ENCODE results near the gene ZNF274.

The ZNF274 gene

DNA sequence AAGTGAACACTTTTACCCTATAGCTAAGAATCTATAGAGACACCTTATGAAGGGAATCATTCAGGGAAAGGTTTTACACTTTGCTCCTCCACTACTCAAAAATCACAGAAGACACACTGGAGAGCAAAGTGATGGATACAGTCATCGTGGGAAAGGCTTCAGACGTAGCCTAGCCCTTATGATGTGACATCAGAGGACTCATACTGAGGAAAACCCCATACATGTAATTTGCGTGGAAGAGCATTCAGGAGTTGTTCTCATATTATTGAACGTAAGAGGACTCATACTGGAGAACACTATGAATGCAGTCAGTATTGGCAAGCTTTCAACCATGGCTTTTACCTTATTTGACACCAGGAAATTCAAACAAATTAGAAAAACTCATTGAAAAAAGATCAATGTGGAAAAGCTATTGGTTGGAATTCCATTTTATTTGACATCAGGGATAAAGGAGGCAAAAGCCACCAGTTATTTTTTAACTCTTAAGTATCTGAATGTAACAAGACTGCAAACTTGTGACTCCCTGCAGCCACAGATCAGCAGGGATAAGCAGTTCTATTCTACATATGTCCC is 16.1 kb upstream of the ZNF274 start:
- Histone ChIP-seq H3K36me3 (ENCODE audit: insufficient read depth, low read length) (no peaks in the 10 kb centered on the region), H3K27me3 (ENCODE audit: control insufficient read depth, insufficient read depth, low read length) (no peaks in the 10 kb centered on the region), H3K9ac (ENCODE audit: low read depth, low read length) (no peak overlapping the region), H3K4me3 (ENCODE audit: low read length) (no peak overlapping the region), H3K4me1 (ENCODE audit: control insufficient read depth, insufficient read depth, low read length) (no peaks in the 10 kb centered on the region), H3K4me2 (ENCODE audit: low read length) (no peak overlapping the region), H3K9me3 (replicated peaks; ENCODE audit: low read length) (peaks cover 24% of the 10 kb centered on the region)

- Histone ChIP-seq H3K9me3 (replicated peaks; ENCODE audit: low read length) (peaks cover 30% of the 10 kb centered on the region), H3K4me2 (ENCODE audit: low read length) (no peak overlapping the region)
These were observed 12.0 kb upstream of the ZNF274 start for GRCh38 chr19:58170860-58171259.

DNA sequence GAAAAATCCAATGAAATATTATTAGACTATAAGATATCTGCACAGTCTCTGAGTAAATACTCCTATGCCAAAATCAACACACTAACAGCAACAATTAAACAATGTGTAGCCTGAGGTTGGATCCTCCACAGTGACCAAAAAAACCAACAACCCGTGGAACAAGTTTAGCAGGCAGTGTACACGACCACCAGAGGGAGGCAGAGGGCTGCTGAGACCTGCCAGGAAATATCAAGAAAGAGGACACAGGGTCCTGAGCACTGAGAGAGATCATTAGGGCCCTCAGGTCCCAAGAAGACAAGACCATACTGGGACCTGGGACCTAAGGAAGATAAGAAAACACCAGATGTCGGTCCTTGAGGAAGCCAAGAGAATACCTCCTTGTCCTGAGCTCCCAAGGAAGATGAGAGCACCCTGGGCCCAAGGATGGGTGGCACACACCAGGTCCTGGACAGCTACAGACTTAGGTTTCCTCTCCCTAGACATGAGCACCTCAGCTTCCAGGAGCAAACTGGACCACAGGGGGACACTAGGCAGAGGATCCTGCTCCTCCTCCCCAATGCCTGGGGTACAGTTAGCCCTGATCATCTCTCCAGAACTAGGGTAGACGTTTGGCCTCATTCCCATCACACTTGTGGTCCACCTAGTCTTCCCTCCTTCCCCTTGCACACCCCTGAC is 822 bp upstream of the ZNF274 start:
- H3K4me2 ChIP-seq (ENCODE audit: low read length): peak overlapping the region; percentile 89
- H3K4me3 ChIP-seq (ENCODE audit: low read length): peak overlapping the region; percentile 91
- H3K9ac ChIP-seq (ENCODE audit: low read depth, low read length): no peak overlapping the region
- no peaks in the 10 kb centered on the region for H3K27me3 ChIP-seq (ENCODE audit: control insufficient read depth, insufficient read depth, low read length)
- peaks cover 49% of the 10 kb centered on the region for H3K9me3 ChIP-seq (replicated peaks; ENCODE audit: low read length)
- H3K36me3 ChIP-seq (ENCODE audit: insufficient read depth, low read length): peaks cover 34% of the 10 kb centered on the region
- peaks cover 5% of the 10 kb centered on the region for H3K4me1 ChIP-seq (ENCODE audit: control insufficient read depth, insufficient read depth, low read length)

More at GRCh38 chr19:58170860-58171259, 12.0 kb upstream of the ZNF274 start:
- Histone ChIP-seq H3K9ac (ENCODE audit: low read depth, low read length) (no peak overlapping the region), H3K4me3 (ENCODE audit: low read length) (no peak overlapping the region), H3K4me1 (ENCODE audit: control insufficient read depth, insufficient read depth, low read length) (no peaks in the 10 kb centered on the region), H3K27me3 (ENCODE audit: control insufficient read depth, insufficient read depth, low read length) (no peaks in the 10 kb centered on the region), H3K36me3 (ENCODE audit: insufficient read depth, low read length) (no peaks in the 10 kb centered on the region)

DNA sequence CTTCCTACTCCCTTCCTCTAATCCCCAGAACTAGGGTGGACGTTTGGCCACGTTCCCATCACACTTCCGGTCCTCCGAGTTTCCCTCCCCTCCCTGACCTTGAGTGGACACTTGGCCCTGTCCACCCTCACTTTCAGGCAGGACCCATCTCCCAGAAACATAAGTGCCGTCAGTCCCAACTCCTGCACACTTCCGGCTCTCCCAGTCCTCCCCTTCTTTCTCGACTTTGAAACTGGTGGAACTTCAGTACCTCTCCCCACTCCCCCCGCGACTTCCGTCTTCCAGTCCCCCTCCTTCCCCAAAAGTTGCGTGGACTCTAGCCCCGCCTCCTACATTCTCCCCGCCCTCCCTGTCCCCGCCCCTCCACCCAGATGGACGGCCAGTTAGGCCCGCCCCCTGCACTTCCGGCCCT is 278 bp upstream of the ZNF274 start:
- Histone ChIP-seq H3K9ac (ENCODE audit: low read depth, low read length) (peak overlapping the region; percentile 95), H3K9me3 (replicated peaks; ENCODE audit: low read length) (peaks cover 50% of the 10 kb centered on the region), H3K4me3 (ENCODE audit: low read length) (peak overlapping the region; percentile 91)

DNA sequence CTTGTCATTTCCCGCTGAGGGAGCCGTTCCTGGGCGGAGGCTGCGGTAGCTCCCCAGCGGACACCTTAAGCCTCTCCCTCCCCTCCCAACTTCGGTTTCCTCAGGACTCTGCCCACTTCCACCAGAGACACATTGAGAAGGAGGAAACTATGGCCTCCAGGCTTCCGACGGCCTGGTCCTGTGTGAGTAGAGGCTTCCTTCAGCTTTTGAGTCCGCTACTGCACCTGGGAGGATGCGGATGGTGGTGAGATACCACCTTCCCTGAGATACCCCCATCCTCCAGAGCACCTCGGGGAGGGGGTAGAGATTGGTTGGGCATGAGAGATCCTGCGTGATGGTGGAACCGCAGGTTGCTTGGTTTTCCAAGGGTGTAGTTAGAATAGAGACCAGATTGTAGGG is 955 bp downstream of the ZNF274 start:
- H3K4me1 ChIP-seq (ENCODE audit: control insufficient read depth, insufficient read depth, low read length): peaks cover 5% of the 10 kb centered on the region
- H3K4me2 ChIP-seq (ENCODE audit: low read length): peak overlapping the region; percentile 89
- peak overlapping the region; percentile 95 for H3K9ac ChIP-seq (ENCODE audit: low read depth, low read length)
- H3K4me3 ChIP-seq (ENCODE audit: low read length): peak overlapping the region; percentile 91
- no peaks in the 10 kb centered on the region for H3K27me3 ChIP-seq (ENCODE audit: control insufficient read depth, insufficient read depth, low read length)
- H3K9me3 ChIP-seq (replicated peaks; ENCODE audit: low read length): peaks cover 50% of the 10 kb centered on the region
- H3K36me3 ChIP-seq (ENCODE audit: insufficient read depth, low read length): peaks cover 38% of the 10 kb centered on the region

More for the DNA sequence above, 278 bp upstream of the ZNF274 start:
- peak overlapping the region; percentile 89 for H3K4me2 ChIP-seq (ENCODE audit: low read length)
- peaks cover 5% of the 10 kb centered on the region for H3K4me1 ChIP-seq (ENCODE audit: control insufficient read depth, insufficient read depth, low read length)
- H3K27me3 ChIP-seq (ENCODE audit: control insufficient read depth, insufficient read depth, low read length): no peaks in the 10 kb centered on the region
- peaks cover 40% of the 10 kb centered on the region for H3K36me3 ChIP-seq (ENCODE audit: insufficient read depth, low read length)

DNA sequence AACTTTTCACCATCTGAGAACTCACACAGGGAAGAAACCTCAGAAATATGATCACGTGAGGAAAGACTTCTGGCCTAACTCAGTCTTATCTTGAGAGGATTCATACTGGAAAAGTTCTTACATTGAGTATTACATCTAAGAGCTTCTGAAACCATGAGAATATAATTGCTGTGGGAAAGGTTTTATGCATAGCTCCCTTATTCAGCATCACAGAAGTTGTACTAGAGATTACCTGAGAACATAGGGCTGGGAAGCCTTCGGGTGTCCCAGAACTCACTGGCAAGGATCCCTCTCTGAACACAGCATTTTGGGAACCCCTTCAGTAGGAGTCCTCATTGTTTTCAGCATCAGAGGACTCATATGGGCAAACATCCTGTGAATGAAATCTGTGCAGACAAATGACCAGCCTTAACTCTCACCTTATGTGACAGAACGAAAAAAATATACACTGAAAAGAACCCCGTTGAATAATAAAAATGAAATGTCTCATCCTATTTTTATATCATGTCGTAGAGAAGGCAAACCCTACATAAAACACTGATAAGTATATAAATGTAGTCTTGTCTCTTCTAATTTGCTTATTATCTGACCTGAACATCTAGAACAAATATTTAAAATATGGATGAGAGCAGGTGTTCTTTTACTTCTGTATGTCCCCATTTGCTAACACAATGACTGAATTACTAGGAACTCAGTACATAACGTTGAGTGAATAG is 14.2 kb downstream of the ZNF274 start:
- peaks cover 81% of the 10 kb centered on the region for H3K9me3 ChIP-seq (replicated peaks; ENCODE audit: low read length)
- peaks cover 90% of the 10 kb centered on the region for H3K36me3 ChIP-seq (ENCODE audit: insufficient read depth, low read length)
- no peaks in the 10 kb centered on the region for H3K27me3 ChIP-seq (ENCODE audit: control insufficient read depth, insufficient read depth, low read length)
- no peaks in the 10 kb centered on the region for H3K4me1 ChIP-seq (ENCODE audit: control insufficient read depth, insufficient read depth, low read length)
- H3K4me2 ChIP-seq (ENCODE audit: low read length): no peak overlapping the region
- no peak overlapping the region for H3K4me3 ChIP-seq (ENCODE audit: low read length)
- H3K9ac ChIP-seq (ENCODE audit: low read depth, low read length): no peak overlapping the region

DNA sequence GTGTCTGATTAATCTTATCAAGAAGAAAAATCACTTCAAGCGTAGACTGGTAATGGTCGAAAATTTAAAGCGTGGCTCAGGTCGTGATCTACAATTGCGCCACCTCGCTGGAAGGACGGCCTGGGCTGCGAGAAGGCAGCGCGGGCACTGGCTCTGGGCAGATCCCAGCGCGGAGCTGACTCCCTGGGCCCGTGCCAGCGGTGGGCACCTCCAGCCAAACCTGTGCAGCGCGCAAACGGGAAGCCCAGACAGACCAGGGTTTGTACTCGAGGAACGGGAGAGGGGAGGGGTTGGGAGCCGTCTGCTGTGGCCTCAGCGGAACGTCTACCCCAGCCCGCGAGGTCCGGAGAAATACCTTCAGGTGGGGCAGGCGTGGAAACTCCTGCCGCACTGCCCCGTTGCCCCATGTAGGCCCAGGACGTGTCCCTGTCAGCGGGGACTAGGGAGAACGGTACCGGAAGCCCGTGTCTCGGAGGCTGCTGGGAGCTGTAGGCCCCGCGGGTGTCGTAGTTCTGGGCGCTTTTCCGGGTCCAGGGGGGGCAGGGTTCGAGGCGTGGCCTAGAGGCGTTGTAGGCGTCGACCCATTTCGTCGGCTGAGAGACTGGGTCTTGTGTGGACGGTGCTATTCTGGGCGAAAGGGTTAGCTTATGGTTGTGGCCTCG is 21.1 kb downstream of the ZNF274 start:
- Histone ChIP-seq H3K9me3 (replicated peaks; ENCODE audit: low read length) (peaks cover 94% of the 10 kb centered on the region), H3K4me2 (ENCODE audit: low read length) (no peak overlapping the region), H3K9ac (ENCODE audit: low read depth, low read length) (no peak overlapping the region), H3K36me3 (ENCODE audit: insufficient read depth, low read length) (peaks cover 88% of the 10 kb centered on the region), H3K27me3 (ENCODE audit: control insufficient read depth, insufficient read depth, low read length) (no peaks in the 10 kb centered on the region), H3K4me1 (ENCODE audit: control insufficient read depth, insufficient read depth, low read length) (no peaks in the 10 kb centered on the region), H3K4me3 (ENCODE audit: low read length) (no peak overlapping the region)

- Histone ChIP-seq H3K9ac (ENCODE audit: low read depth, low read length) (no peak overlapping the region), H3K4me2 (ENCODE audit: low read length) (no peak overlapping the region), H3K27me3 (ENCODE audit: control insufficient read depth, insufficient read depth, low read length) (no peaks in the 10 kb centered on the region), H3K4me3 (ENCODE audit: low read length) (no peak overlapping the region), H3K4me1 (ENCODE audit: control insufficient read depth, insufficient read depth, low read length) (no peaks in the 10 kb centered on the region), H3K9me3 (replicated peaks; ENCODE audit: low read length) (peaks cover 94% of the 10 kb centered on the region), H3K36me3 (ENCODE audit: insufficient read depth, low read length) (peaks cover 88% of the 10 kb centered on the region)
These were observed 21.7 kb downstream of the ZNF274 start for GRCh38 chr19:58204566-58204965.

- Histone ChIP-seq H3K4me3 (ENCODE audit: low read length) (no peak overlapping the region), H3K27me3 (ENCODE audit: control insufficient read depth, insufficient read depth, low read length) (no peaks in the 10 kb centered on the region), H3K36me3 (ENCODE audit: insufficient read depth, low read length) (peaks cover 93% of the 10 kb centered on the region), H3K4me1 (ENCODE audit: control insufficient read depth, insufficient read depth, low read length) (no peaks in the 10 kb centered on the region), H3K9me3 (replicated peaks; ENCODE audit: low read length) (peaks cover 94% of the 10 kb centered on the region), H3K9ac (ENCODE audit: low read depth, low read length) (no peak overlapping the region), H3K4me2 (ENCODE audit: low read length) (no peak overlapping the region)
These were observed 26.7 kb downstream of the ZNF274 start for GRCh38 chr19:58209577-58209976.

DNA sequence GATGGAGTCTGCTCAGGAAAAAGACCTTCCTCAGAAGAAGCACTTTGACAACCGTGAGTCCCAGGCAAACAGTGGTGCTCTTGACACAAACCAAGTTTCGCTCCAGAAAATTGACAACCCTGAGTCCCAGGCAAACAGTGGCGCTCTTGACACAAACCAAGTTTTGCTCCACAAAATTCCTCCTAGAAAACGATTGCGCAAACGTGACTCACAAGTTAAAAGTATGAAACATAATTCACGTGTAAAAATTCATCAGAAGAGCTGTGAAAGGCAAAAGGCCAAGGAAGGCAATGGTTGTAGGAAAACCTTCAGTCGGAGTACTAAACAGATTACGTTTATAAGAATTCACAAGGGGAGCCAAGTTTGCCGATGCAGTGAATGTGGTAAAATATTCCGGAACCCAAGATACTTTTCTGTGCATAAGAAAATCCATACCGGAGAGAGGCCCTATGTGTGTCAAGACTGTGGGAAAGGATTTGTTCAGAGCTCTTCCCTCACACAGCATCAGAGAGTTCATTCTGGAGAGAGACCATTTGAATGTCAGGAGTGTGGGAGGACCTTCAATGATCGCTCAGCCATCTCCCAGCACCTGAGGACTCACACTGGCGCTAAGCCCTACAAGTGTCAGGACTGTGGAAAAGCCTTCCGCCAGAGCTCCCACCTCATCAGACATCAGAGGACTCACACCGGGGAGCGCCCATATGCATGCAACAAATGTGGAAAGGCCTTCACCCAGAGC is 29.6 kb downstream of the ZNF274 start:
- H3K4me3 ChIP-seq (ENCODE audit: low read length): no peak overlapping the region
- H3K9me3 ChIP-seq (replicated peaks; ENCODE audit: low read length): peaks cover 77% of the 10 kb centered on the region
- H3K36me3 ChIP-seq (ENCODE audit: insufficient read depth, low read length): peaks cover 67% of the 10 kb centered on the region

GRCh38 chr19:58213075-58213369 is 30.2 kb downstream of the ZNF274 start:
- no peak overlapping the region for H3K4me2 ChIP-seq (ENCODE audit: low read length)
- H3K27me3 ChIP-seq (ENCODE audit: control insufficient read depth, insufficient read depth, low read length): no peaks in the 10 kb centered on the region
- peaks cover 72% of the 10 kb centered on the region for H3K9me3 ChIP-seq (replicated peaks; ENCODE audit: low read length)
- H3K36me3 ChIP-seq (ENCODE audit: insufficient read depth, low read length): peaks cover 62% of the 10 kb centered on the region
- no peaks in the 10 kb centered on the region for H3K4me1 ChIP-seq (ENCODE audit: control insufficient read depth, insufficient read depth, low read length)
- no peak overlapping the region for H3K4me3 ChIP-seq (ENCODE audit: low read length)
- H3K9ac ChIP-seq (ENCODE audit: low read depth, low read length): no peak overlapping the region

More for the DNA sequence above, 29.6 kb downstream of the ZNF274 start:
- H3K4me1 ChIP-seq (ENCODE audit: control insufficient read depth, insufficient read depth, low read length): no peaks in the 10 kb centered on the region
- H3K9ac ChIP-seq (ENCODE audit: low read depth, low read length): no peak overlapping the region
- H3K27me3 ChIP-seq (ENCODE audit: control insufficient read depth, insufficient read depth, low read length): no peaks in the 10 kb centered on the region
- H3K4me2 ChIP-seq (ENCODE audit: low read length): no peak overlapping the region

Measured in skeletal muscle satellite cell (primary cell).